ENCODE data around the gene SPINK4. TPM values are rescaled to one million over a fixed set of nuclear protein-coding genes. Genes with fewer than 3 reads are reported as not detected.

The SPINK4 gene
- total RNA-seq, 1 experiment from 2014 or later: not detected

GRCh38 chr9:33287087-33287490 lies 47.1 kb downstream of the SPINK4 start:
- peaks cover under 1 to 9% (median 6%) of the 10 kb centered on the region in 3 experiments; a peak in 5 of 7 replicates for H3K36me3 Mint-ChIP-seq (ENCODE audit: insufficient read depth in 1 of 3, low read depth in 3 of 3)
- Histone ChIP-seq H3K27me3 (ENCODE audit: insufficient read depth, low read length) (no peaks in the 10 kb centered on the region), H4K8ac (replicated peaks; ENCODE audit: insufficient read length, low read depth, low read length) (no peak overlapping the region), H3K23ac (ENCODE audit: insufficient read length, low read depth, low read length) (no peak overlapping the region), H2BK120ac (ENCODE audit: low read depth, low read length, poor library complexity, severe bottlenecking) (no peak overlapping the region), H4K20me1 (ENCODE audit: control insufficient read depth, insufficient read depth, insufficient read length) (no peaks in the 10 kb centered on the region), H2BK20ac (ENCODE audit: low read depth, low read length, poor library complexity, severe bottlenecking) (no peak overlapping the region), H3K79me2 (ENCODE audit: insufficient read depth, low read length) (peaks cover 10% of the 10 kb centered on the region; the same call in 1 of the 2 replicates), H3K4ac (ENCODE audit: low read depth, low read length) (no peak overlapping the region), H3K27ac (ENCODE audit: insufficient read length, low read depth, low read length) (no peak overlapping the region), H3T11ph (ENCODE audit: low read length) (no peak overlapping the region), H3K56ac (ENCODE audit: insufficient read length, low read depth, low read length) (no peak overlapping the region), H3K23me2 (ENCODE audit: insufficient read length, low read depth, low read length, poor library complexity, severe bottlenecking) (no peaks in the 10 kb centered on the region), H3K79me1 (ENCODE audit: insufficient read depth, low read depth, low read length, poor library complexity, severe bottlenecking) (peaks cover 2% of the 10 kb centered on the region), H2AK5ac (ENCODE audit: insufficient read length, low read length) (no peak overlapping the region), H2AFZ (ENCODE audit: low read length) (no peak overlapping the region), H3K9ac (ENCODE audit: extremely low read depth, insufficient read length, low read length) (no peak overlapping the region), H2BK15ac (ENCODE audit: low read depth, low read length) (no peak overlapping the region), H4K5ac (ENCODE audit: insufficient read length, low read depth, low read length) (no peak overlapping the region), H3K18ac (ENCODE audit: insufficient read length, low read depth, low read length) (no peak overlapping the region), H3K4me2 (ENCODE audit: insufficient read depth, insufficient read length, low read length) (no peak overlapping the region), H3K14ac (ENCODE audit: insufficient read depth, low read length) (no peak overlapping the region), H2BK5ac (ENCODE audit: insufficient read length, low read length) (no peak overlapping the region), H3K4me1 (ENCODE audit: insufficient read depth, low read length) (0 out of 2 replicates have a peak, but pooled peaks cover 2% of the 10 kb centered on the region), H3K9me3 (ENCODE audit: control insufficient read depth, low read depth, low read length) (no peaks in the 10 kb centered on the region), H2BK12ac (ENCODE audit: insufficient read length, low read depth, low read length) (no peak overlapping the region), H4K91ac (ENCODE audit: insufficient read length, low read depth, low read length) (no peak overlapping the region)
- peak; percentile 45 for DNase-seq
- H3K27me3 Mint-ChIP-seq (ENCODE audit: low read depth): no peaks in the 10 kb centered on the region
- no CpG with 5 or more reads among the region's 4 CpGs for WGBS (ENCODE audit: extremely low coverage, insufficient read length, low lambda C conversion rate)
- peaks cover 0 to 2% of the 10 kb centered on the region in 2 experiments; a peak in 2 of 5 replicates for H3K9me3 Mint-ChIP-seq
- H3K4me3 Mint-ChIP-seq: no peak overlapping the region
- H3K27ac Mint-ChIP-seq: peak overlapping the region in 1 of 3 experiments; percentile 70; a peak in 2 of 7 replicates
- TF ChIP-seq CTCF (conservative IDR thresholded peaks at IDR 0.05): peak; percentile 68
- peaks cover 11% of the 10 kb centered on the region in 2 experiments for H3K4me1 Mint-ChIP-seq
